Measurements from ENCODE around the gene MRPL37. TPM values are rescaled to one million over a fixed set of nuclear protein-coding genes. Genes with fewer than 3 reads are reported as not detected.
"Not testable (repeated sequence)": the region's sequence is repeated elsewhere in the genome, so short reads cannot be mapped to it uniquely, and the experiment has no call there.

The MRPL37 gene
- total RNA-seq, 3 donors from 2014 or later: 172 to 194 (median 185) TPM

GRCh38 chr1:54230507-54231339 lies 30.8 kb downstream of the MRPL37 start:
- Mint-ChIP-seq H3K27me3 (ENCODE audit: low read depth) (no peaks in the 10 kb centered on the region), H3K4me1 (ENCODE audit: low read depth) (peaks cover 23% of the 10 kb centered on the region), H3K9me3 (no peaks in the 10 kb centered on the region), H3K36me3 (ENCODE audit: insufficient read depth) (peaks cover 5% of the 10 kb centered on the region), H3K4me3 (no peak overlapping the region)
- DNase-seq (no peak), ATAC-seq (peak; percentile 48 to 71)

DNA sequence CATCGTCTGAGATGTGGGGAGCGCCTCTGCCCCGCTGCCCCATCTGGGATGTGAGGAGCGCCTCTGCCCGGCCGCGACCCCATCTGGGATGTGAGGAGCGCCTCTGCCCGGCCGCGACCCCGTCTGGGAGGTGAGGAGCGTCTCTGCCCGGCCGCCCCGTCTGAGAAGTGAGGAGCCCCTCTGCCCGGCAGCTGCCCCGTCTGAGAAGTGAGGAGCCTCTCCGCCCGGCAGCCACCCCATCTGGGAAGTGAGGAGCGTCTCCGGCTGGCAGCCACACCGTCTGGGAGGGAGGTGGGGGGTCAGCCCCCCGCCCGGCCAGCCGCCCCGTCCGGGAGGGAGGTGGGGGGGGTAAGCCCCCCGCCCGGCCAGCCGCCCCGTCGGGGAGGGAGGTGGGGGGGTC lies 33.2 kb downstream of the MRPL37 start:
- not testable (repeated sequence) for H3K9me3 Mint-ChIP-seq; H3K27me3 Mint-ChIP-seq (ENCODE audit: low read depth); ATAC-seq; DNase-seq; H3K4me3 Mint-ChIP-seq
- H3K36me3 Mint-ChIP-seq (ENCODE audit: insufficient read depth): peaks cover 16% of the 10 kb centered on the region
- H3K4me1 Mint-ChIP-seq (ENCODE audit: low read depth): peaks cover 22% of the 10 kb centered on the region

DNA sequence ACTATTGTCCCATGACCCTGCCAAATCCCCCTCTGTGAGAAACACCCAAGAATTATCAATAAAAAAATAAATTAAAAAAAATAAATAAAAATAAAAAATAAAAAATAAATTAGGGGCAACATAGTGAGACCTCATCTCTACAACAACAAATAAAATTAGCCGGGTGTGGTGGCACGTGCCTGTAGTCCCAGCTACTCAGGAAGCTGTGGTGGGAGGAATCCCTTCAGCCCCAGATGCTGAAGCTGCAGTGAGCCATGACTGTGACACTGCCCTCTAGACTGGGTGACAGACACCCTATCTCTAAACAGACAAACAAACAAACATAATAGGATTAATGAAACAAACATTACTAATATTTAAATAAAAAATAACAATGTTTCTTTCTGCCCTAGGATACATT lies 34.3 kb downstream of the MRPL37 start:
- no peaks in the 10 kb centered on the region for H3K27me3 Mint-ChIP-seq (ENCODE audit: low read depth)
- H3K4me3 Mint-ChIP-seq: no peak overlapping the region
- H3K4me1 Mint-ChIP-seq (ENCODE audit: low read depth): peaks cover 18% of the 10 kb centered on the region
- no peaks in the 10 kb centered on the region for H3K9me3 Mint-ChIP-seq
- no peak for ATAC-seq
- DNase-seq: no peak
- peaks cover 19% of the 10 kb centered on the region for H3K36me3 Mint-ChIP-seq (ENCODE audit: insufficient read depth)

DNA sequence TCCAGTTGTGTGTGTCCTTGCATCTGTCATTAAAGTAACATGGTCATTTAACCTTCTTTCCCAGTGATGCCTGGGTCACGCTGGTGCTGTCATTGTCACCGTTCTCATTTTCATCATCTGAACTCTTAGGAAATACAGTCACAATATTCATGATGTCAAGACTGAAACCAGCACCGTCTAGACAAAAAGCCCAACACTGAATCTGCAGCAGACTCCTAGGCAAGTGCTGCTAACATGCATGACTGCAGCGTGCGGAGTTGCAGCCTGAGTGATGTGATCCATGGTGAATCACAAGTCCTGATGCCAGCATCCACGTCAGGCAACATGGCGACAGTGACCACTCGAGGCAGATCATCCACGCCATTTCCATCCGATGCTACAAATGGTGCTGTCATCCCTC lies 37.6 kb downstream of the MRPL37 start:
- Mint-ChIP-seq H3K27me3 (ENCODE audit: low read depth) (no peaks in the 10 kb centered on the region), H3K4me3 (no peak overlapping the region), H3K36me3 (ENCODE audit: insufficient read depth) (peaks cover 20% of the 10 kb centered on the region), H3K9me3 (no peaks in the 10 kb centered on the region), H3K4me1 (ENCODE audit: low read depth) (no peaks in the 10 kb centered on the region)
- no peak for DNase-seq
- no peak for ATAC-seq

DNA sequence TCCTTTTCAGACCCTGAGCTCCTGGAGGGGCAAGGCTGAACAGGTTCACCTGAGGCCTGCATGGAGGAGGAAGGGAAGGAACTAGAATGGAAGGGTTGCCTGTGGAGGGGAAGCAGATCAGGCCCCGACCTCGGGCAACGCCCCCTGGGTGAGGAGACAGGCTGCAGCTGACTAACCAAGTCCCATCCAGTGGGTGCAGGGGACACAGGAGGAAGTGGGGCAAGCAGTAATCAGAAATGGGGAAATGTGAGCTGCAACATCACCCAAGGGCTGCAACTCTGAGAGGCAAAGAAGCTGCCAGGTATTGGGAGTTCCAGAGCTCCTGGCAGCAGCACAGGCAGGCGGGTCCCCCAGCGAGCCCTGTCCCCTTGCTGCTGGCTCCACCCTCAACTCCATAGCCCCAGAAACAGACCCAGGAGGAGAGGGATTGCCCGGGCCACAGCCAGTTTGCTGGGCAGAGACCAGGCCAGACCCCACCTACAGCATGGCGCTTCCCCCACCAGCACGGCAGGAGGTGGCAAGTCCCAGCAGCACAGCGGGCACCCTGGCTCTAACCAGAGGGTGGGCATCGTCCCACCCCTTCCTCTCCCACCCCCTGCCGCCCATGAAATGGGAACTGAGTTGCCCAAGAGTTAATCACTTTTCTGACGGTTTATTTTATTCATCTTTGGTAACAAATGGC lies 38.5 kb downstream of the MRPL37 start:
- Mint-ChIP-seq H3K9me3 (no peaks in the 10 kb centered on the region), H3K27me3 (ENCODE audit: low read depth) (no peaks in the 10 kb centered on the region), H3K4me3 (no peak overlapping the region), H3K4me1 (ENCODE audit: low read depth) (no peaks in the 10 kb centered on the region), H3K36me3 (ENCODE audit: insufficient read depth) (peaks cover 24% of the 10 kb centered on the region)
- ATAC-seq: no peak
- DNase-seq: no peak

- ATAC-seq (no peak), DNase-seq (no peak)
- Mint-ChIP-seq H3K9me3 (no peaks in the 10 kb centered on the region), H3K4me1 (ENCODE audit: low read depth) (no peaks in the 10 kb centered on the region), H3K4me3 (no peak overlapping the region), H3K36me3 (ENCODE audit: insufficient read depth) (peaks cover 24% of the 10 kb centered on the region), H3K27me3 (ENCODE audit: low read depth) (no peaks in the 10 kb centered on the region)
Measured at GRCh38 chr1:54239035-54239383, 39.0 kb downstream of the MRPL37 start.

- peaks cover 24% of the 10 kb centered on the region for H3K36me3 Mint-ChIP-seq (ENCODE audit: insufficient read depth)
- no peak for ATAC-seq
- H3K9me3 Mint-ChIP-seq: no peaks in the 10 kb centered on the region
- H3K4me1 Mint-ChIP-seq (ENCODE audit: low read depth): no peaks in the 10 kb centered on the region
- H3K4me3 Mint-ChIP-seq: no peak overlapping the region
- no peak for DNase-seq
- H3K27me3 Mint-ChIP-seq (ENCODE audit: low read depth): no peaks in the 10 kb centered on the region
Measured at GRCh38 chr1:54239631-54240031, 39.7 kb downstream of the MRPL37 start.

GRCh38 chr1:54240741-54241335 lies 40.9 kb downstream of the MRPL37 start:
- Mint-ChIP-seq H3K4me1 (ENCODE audit: low read depth) (no peaks in the 10 kb centered on the region), H3K9me3 (no peaks in the 10 kb centered on the region), H3K4me3 (no peak overlapping the region), H3K27me3 (ENCODE audit: low read depth) (no peaks in the 10 kb centered on the region), H3K36me3 (ENCODE audit: insufficient read depth) (peaks cover 21% of the 10 kb centered on the region)
- ATAC-seq (no peak), DNase-seq (no peak)

- no peak for ATAC-seq
- Mint-ChIP-seq H3K36me3 (ENCODE audit: insufficient read depth) (peaks cover 21% of the 10 kb centered on the region), H3K9me3 (no peaks in the 10 kb centered on the region), H3K4me3 (no peak overlapping the region), H3K27me3 (ENCODE audit: low read depth) (no peaks in the 10 kb centered on the region), H3K4me1 (ENCODE audit: low read depth) (no peaks in the 10 kb centered on the region)
- no peak for DNase-seq
Measured at GRCh38 chr1:54241364-54241763, 41.4 kb downstream of the MRPL37 start.

- Mint-ChIP-seq H3K9me3 (no peaks in the 10 kb centered on the region), H3K36me3 (ENCODE audit: insufficient read depth) (peaks cover 8% of the 10 kb centered on the region), H3K4me1 (ENCODE audit: low read depth) (no peaks in the 10 kb centered on the region), H3K4me3 (no peak overlapping the region), H3K27me3 (ENCODE audit: low read depth) (no peaks in the 10 kb centered on the region)
- no peak for DNase-seq
- no peak for ATAC-seq
Measured at GRCh38 chr1:54243022-54243421, 43.1 kb downstream of the MRPL37 start.

DNA sequence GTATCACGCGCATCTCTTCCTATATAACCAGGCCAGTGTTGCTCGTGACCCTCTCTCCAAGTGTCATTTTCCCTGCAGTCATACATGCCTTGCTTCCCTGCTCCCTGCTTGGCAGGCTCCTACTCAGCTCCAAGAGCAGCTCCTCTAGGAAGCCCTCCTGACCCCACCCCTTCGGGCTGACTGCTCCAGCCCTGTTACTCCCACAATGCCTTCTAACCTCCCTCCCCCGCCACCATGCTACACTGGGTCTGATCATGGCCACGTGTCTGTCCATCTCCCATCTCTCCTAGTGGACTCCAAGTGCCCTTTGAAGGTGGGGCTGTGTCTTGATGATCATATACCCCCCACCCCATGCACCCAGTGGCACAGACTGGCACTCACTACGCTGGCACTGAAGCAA lies 44.7 kb downstream of the MRPL37 start:
- H3K36me3 Mint-ChIP-seq (ENCODE audit: insufficient read depth): peaks cover 7% of the 10 kb centered on the region
- H3K27me3 Mint-ChIP-seq (ENCODE audit: low read depth): no peaks in the 10 kb centered on the region
- no peaks in the 10 kb centered on the region for H3K4me1 Mint-ChIP-seq (ENCODE audit: low read depth)
- DNase-seq (no peak), ATAC-seq (no peak)
- no peaks in the 10 kb centered on the region for H3K9me3 Mint-ChIP-seq
- no peak overlapping the region for H3K4me3 Mint-ChIP-seq

GRCh38 chr1:54245501-54245900 lies 45.5 kb downstream of the MRPL37 start:
- no peaks in the 10 kb centered on the region for H3K27me3 Mint-ChIP-seq (ENCODE audit: low read depth)
- H3K4me3 Mint-ChIP-seq: no peak overlapping the region
- H3K4me1 Mint-ChIP-seq (ENCODE audit: low read depth): no peaks in the 10 kb centered on the region
- no peaks in the 10 kb centered on the region for H3K9me3 Mint-ChIP-seq
- DNase-seq: no peak
- H3K36me3 Mint-ChIP-seq (ENCODE audit: insufficient read depth): peaks cover 7% of the 10 kb centered on the region
- no peak for ATAC-seq

DNA sequence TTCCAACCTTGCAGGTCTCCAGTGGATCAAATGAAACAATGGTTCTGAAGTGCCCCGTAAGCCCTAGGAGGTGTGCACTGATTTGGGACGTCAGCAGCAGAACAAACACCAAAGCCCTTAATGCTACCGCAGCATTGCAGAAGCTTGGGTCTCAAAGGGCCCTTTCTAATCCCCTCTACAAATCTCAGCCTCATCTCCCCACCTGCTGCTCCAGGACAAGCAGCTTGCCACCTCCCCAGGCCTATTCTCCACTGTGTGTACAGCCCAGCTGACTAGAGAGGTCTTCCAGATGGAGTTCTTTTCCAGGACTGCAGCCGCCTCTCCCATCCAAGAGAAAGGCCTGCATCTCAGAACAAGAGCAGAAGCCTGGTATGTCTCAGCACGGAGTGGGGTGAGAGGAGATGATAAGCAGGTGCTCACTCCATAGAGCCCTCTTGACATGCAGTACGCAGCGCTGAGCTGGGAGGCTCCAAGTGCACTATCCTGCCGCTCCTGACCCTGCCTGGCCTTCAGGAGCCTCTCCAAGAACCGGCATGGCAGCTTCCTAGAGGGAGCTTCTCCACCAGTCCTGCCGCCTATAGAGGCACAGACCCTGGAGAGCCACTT lies 46.3 kb downstream of the MRPL37 start:
- ATAC-seq (no peak), DNase-seq (no peak)
- Mint-ChIP-seq H3K9me3 (no peaks in the 10 kb centered on the region), H3K27me3 (ENCODE audit: low read depth) (no peaks in the 10 kb centered on the region), H3K36me3 (ENCODE audit: insufficient read depth) (peaks cover 10% of the 10 kb centered on the region), H3K4me3 (no peak overlapping the region), H3K4me1 (ENCODE audit: low read depth) (no peaks in the 10 kb centered on the region)

DNA sequence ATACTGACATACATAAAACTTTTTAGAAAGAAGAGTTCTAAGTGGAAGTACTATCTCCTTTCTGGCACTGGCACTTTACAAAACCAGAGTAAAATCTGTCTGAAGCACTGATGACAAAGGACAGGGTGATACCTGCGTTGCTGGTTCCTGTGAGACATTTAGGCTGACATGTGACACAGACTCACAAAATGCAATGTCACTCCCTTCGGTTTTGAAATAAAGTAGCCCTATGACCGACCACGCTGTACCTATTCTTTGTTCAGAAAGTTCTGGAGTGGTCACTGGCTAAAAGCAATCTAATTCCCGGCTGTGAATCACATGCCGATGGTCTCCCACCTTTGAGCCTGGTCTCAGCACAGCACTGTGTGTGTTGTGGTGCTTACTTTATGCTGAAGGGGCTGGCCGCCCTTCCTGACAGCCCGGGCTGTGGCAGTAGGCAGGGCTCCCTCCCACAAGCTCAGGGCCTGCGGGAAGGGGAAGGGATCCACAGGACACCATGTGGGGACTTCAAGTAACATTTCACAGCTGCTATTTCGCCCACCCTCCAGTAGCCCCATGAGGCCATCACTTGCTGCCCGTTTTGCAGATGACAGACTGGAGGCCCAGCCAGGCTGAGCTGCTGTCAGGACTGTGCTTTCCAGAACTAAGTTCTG lies 48.0 kb downstream of the MRPL37 start:
- DNase-seq: no peak
- Mint-ChIP-seq H3K4me3 (no peak overlapping the region), H3K4me1 (ENCODE audit: low read depth) (no peaks in the 10 kb centered on the region), H3K36me3 (ENCODE audit: insufficient read depth) (peaks cover 8% of the 10 kb centered on the region), H3K9me3 (no peaks in the 10 kb centered on the region), H3K27me3 (ENCODE audit: low read depth) (no peaks in the 10 kb centered on the region)
- no peak for ATAC-seq
